ENCODE measurements around the gene CSRP1.
"Not testable (repeated sequence)": the region's sequence is repeated elsewhere in the genome, so short reads cannot be mapped to it uniquely, and the experiment has no call there.

CSRP1 gene

DNA sequence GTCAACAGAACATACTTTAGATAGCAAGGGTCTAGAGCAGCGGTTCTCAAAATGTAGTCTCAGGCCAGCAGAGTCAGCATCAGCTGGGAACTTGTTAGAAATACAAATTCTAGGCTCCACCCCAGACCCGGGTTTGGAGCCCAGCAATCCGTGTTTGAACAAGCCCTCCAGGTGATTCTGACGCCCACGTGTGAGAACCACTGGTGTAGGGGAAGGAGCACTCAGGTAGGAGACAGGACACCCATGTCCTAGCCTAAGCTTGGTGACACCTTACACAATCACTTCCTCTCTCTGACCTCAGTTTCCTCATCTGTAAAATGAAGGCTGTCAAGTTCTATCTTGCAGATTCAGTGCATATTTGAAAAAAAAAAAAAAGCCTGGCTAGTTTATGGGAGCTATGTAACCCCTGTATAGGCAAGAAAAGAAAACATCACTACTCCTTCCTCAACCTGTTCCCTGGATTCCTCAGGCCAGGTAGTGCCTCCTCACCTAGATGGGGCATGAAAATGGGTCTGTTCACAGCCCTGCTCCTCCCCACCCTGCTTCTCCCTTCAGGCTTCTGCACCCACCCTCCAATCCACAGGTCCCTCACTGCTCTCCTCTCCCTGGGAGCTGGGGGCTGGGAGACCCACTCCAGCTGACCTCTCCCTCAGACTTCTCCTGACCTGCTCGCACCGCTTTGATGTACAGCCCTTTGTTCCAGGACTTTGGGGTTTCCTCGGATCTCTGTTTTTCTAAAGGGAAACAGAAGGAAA, 30.8 kb downstream of the CSRP1 start:
- no peak for DNase-seq

DNA sequence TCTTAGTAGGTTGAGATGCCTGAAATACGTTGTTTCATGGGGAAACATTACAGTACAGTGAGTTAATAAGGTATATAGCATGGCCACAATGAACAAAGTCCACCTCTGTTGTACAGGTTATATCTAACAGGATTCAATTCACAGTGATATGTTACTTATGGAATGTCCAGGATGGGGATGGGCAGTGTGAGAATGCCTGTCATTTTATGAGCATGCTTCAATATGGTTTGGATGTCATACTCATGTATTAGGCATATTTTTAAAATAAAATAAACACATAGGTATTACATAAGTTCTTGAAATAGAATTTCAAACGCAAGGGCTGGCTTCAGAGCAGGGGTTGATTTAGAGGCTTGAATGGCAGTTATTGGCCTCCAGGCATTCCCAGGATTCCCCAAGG, 31.8 kb downstream of the CSRP1 start:
- DNase-seq, result no peak

DNA sequence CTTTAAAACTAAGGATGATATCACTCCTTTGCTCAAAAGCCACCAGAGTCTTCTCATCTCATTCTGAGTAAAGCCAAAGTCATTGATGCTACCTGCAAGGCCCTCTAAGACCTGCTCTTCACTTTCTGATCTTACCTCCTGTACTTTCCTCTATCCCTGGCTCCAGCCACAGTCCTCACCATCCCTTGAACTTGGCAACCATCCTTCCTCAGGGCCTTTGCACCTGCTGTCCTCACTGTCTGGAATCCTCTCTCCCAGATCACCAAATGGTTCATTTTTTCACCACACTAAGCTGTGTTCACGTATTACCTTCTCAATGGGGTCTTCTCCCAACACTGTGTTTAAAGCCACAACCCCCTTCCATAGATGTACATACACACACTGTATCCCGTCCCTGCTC, 33.6 kb downstream of the CSRP1 start:
- DNase-seq, result no peak

DNA sequence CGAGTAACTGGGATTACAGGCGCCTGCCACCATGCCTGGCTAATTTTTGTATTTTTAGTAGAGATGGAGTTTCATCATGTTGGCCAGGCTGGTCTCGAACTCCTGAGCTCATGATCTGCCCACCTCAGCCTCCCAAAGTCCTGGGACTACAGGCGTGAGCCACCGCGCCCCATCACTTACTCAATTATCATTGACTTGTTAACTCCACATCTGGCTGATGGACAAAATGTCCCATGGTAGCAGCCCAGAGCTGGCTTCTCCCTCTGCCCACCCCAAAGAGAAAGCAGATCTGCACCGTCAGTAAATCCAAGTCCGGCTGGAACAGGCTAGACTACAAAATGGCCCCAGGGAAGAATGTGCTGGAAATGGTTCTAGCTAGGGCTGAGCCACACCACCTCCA, 34.6 kb downstream of the CSRP1 start:
- DNase-seq, result not testable (repeated sequence)

DNA sequence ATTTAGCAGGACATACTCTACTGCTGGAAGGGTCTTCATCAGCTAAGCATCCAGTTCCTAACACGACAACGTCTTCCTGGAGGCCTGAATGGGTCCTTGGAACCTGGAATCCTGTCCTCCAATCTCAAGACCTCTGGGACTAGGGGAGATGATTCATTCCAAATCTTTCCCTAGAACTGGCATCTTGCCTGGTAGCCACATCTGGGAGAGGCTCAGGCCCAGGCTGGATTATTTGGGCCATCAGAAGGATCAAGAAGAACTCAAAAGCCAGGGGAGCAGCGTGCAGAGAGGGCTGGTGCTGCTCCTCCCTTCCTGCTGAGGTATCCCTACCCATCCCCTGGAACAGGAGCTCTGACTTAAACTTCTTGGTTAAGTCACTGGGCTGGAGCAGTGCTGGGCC, 35.2 kb downstream of the CSRP1 start:
- no peak for DNase-seq

DNA sequence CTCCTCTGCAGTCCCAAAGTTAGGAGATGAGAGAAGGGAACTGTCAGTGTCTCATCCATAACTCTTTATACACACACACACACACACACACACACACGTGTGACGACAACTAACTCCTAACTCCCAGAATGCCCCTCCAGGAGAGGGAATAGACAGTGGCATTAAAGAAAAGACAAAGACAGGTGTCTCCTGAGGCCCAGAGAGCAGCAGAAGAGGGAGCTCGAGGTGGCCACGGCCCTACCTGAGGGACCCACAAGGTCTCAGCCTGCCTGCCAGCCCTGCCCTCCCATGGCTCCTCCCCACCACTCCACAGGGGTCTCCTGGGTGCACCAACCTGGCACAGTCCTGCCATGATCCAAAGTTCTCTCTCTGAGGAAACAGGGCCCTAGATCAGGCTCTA, 36.3 kb downstream of the CSRP1 start:
- no peak for DNase-seq

DNA sequence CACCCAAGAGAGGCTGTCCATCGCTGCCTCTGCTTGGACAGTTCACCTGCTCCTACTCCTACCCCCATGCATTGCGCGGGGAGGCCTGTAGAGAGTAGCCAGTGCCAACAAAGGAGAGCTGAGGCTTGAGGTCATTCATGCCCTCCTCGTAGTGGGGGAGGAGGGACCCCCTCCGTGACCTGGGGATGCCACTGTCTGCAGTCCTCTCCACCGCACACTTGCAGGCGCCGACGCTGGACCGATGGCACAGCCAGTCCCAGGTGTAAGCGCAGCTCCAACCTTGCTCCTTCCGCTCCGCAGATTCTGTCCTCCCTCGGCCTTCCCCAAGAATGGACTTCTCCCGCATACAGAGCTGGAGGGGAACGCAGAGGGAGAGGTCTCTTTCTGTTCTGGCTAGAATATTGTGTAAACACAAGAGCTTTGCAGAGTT, 37.3 kb downstream of the CSRP1 start:
- no peak for DNase-seq

DNA sequence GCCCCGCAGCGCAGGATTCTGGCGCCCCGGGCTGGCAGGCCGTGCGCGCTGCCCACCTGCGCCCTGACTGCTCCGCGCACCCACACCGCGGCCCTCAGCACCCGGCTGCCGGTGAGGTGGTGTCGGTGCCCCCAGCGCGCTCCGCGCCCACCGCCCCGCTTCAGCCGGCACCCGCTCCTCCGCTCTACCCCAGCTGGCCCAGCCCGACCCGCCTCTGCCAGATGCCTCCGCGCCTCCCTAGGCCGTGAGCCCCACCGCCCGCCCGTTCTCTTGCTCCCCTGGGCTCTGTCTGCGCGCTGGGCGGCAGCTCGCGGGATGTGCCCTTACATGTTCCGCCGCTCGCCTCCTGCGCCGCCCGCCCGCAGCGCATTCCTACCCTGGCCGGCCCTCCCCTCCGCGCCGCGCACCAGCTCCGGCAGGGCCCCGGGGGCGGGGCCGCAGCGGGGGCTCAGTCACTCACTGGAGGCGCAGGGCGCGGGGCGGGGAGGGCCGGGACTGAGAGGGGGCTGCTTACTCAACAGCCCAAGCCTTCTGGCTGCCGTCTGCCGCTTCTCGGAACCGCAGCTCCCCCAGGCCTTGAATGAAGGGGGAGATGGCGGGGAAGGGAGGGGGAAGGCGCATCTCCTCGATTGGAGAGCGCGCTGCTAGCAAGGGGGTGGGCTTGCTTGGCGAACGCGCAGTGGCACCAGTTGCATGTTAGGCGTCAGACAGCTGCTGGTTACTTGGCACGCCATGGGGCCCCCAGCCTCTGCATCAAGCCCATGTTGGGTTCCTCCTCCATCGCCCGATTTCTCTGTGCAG, 37.9 kb downstream of the CSRP1 start, which contains the start of gene PHLDA3:
PHLDA3 (minus strand) TSS at position 345 of the 801 bp plus-strand sequence. CDS start 402 bp downstream, outside the sequence.
- peak; percentile 73 for DNase-seq

DNA sequence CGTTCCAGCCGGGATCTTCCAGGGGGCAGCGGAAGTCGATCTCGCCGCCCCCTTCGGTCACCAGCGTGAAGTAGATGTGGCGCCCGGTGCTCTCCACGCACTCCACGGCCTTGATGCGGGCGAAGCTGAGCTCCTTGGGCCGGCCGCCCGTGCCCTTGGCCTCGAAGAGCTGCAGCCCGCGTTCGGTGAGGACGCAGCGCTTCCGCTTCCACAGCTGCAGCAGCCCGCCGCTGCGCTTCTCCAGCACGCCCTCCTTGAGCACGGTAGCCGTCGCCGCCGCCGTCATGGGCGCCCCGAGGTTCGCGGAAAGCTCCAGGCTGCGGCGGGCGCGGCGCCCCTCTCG, 38.5 kb downstream of the CSRP1 start:
- peak; percentile 69 for DNase-seq

DNA sequence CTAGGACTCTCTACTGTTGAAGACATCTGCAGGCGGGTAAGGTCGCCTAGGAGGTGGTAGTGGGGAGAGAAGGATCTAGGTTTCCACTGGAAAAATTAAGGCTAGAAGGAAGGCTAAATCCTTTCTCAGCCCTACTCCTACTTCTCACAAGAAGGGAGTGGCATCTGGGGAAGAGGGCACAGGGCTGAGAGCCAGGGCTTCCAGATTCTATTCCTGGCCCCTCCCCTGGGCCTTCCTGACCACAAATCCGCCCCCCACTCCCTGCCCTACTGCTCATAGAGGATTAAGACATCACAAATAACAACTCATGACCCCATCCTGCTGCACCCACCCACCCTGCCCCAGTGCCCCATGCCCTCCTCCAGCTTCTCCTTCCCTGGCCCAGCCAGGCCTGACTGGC, 40.4 kb downstream of the CSRP1 start:
- DNase-seq, result no peak

DNA sequence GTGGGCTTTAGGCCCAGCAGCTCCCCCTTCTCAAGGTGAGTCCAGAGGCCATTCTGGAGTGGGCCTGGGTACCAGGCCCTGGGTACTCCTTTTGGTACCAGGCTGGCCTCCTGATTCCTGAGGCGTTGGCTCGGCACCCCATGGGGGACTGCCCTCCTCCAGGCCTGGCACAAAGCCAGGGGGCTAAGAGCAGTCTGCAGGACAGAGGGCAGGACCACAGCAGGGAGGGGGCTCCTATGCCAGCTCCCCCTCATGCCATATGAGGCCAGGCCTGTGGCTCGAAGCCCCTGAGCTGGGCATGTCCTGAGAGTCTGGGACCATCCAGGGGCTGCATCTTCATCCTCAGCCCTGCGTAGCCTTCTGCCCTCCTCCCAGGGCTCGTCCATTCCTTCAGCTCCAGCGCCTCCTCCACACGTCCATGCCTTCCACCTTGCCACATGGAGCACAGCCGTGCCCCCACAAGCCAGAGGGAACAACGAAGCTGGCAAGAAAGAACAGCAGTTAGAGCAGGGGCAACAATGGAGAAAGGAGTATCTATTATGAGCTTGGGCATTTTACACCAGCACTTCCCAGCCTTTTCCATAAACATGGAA, 41.1 kb downstream of the CSRP1 start:
- DNase-seq, result no peak

DNA sequence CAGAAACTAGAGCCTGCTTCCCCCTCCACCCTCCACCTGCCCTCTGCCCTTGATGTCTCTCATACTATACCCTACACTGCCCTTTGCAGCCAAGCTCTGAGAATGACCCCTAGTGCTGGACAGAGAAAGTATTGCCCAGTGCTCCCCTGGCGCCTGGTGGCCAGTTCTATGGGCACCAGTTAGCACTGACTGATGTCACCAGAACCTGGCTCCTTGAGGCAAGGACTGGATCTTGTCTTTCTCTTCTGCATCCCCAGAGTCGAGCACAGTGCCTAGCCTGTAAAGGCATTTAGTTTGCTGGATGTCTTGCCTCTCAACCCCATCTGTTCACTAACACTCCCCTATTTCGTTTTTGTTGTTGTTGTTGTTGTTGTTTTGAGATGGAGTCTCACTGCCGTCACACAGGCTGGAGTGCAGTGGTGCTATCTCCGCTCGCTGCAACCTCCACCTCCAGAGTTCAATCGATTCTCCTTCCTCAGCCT, 43.8 kb downstream of the CSRP1 start:
- DNase-seq, result no peak

DNA sequence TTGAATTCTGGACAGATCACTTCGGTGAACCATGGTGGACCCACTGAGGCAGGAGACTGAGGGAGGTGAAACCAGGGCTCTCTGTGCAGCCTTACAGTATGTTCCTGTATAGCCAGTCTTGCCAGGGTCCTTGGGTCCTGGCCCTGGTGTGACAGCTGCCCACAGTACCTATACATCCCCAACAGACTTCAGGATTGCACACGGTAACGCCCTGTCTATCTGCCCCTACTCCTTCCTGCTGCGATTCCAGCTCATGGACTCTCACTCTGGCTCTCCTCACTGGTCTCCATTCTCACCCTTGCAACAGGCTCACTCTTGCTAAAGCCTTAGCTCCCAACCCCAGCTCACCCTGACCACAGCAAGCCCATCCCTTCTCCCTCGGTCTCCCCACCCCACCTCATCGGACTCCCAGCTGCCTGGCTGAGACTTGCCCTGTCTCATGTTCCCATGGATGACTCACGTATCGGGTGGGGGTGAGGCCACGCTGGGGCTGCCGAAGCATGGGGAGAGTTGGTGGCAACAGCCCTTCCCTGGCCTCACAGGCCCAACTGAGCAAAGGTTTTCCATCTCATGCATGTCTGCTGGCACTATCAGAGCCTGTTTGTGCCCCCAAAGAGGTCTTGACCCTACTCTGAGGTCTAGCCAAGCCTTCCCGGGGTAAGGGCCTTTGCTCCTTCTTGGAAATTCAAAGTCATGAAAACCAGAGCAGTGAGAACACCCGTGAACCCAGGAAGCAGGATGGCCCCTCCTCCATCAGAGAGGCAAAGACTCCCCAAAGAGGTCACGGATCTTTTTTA, 45.1 kb downstream of the CSRP1 start:
- DNase-seq, result no peak

DNA sequence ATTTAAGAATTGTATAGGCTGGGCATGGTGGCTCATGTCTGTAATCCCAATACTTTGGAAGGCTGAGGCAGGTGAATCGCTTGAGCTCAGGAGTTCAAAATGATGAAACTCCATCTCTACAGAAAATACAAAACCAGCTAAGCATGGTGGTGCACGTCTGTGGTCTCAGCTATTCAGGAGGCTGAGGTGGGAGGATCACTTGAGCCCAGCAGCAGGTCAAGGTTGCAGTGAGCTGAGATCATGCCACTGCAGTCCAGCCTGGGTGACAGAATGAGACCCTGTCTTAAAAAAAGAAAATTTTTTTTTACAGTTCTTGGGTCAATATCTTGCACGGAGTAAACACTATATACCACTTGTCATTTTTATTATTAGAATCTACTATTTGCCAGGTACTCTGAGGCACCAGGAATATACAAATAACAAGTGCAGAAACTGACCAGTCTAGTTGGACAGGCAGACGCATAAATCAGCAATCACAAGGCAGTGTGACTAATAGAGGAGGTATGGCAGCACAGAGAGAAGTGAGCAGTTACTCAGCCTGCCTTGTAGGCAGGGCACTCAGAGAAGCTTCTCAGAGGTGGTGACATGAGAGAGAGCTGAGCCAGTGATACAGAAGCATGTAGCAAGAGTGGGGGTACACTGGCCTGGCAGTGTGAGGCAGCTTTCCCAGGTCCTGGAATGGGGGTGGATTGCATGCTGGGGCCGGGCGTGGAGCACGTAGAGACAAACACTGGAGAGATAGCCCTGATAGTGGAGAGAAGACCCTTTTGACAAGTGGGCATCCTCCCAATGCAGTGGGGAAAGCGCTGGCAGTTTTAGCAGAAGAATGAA, 45.9 kb downstream of the CSRP1 start:
- DNase-seq, result no peak

DNA sequence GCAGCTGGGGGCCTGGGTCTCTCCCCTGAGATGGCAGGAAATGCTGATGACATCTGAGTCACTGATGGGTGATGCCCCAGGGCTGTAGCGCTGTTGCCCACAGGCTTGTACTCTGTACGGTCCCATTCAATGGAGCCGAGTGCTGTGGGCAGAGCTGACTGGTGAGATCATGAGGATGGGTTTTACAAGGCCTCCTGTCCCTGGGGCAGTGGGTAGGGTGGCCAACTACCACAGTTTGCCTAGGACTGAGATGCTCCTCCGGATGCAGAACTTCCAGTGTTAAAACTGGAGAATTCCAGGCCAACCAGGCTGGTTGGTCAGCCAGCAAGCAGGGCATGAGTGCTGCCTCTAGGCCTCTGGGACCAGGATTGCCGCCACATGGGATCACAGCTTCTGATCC, 47.1 kb downstream of the CSRP1 start:
- DNase-seq, result no peak

DNA sequence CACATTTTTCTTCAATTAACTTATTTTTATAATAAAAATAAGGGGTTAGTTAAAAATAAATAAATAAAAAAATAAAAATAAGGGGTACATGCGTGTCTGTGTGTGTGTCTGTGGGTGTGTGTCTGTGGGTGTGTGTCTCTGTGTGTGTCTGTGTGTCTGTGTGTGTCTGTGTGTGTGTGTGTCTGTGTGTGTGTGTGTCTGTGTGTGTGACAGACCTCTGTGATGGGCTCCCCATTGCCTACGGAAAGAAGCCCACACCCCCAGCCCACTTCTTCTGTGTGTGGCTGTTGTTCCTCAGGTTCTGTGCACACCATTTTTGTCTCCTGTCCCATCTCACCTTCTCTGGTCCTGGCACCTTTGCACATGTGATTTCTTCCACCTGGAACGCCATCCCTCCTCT, 47.9 kb downstream of the CSRP1 start:
- no peak for DNase-seq

DNA sequence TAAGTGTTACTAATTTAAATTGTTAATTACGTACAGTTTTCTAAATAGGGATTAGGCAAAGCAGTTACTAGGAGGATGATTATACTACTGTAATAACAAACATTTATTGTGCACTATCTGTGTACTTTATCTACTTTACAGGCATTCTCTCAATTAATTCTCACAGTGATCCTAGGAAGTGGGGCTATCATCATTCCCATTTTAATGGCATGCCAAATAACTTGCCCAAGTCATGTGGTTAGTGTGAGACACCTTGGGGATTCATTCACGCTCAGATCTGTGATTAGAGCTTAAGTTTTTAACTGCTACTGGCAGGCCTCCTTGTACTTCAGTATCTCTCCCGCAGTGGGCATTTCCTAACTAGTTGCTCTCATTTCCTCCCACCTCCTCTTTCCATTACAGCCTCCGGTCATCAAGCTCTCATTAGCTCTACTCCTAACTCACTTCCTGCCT, 49.4 kb downstream of the CSRP1 start:
- no peak for DNase-seq

DNA sequence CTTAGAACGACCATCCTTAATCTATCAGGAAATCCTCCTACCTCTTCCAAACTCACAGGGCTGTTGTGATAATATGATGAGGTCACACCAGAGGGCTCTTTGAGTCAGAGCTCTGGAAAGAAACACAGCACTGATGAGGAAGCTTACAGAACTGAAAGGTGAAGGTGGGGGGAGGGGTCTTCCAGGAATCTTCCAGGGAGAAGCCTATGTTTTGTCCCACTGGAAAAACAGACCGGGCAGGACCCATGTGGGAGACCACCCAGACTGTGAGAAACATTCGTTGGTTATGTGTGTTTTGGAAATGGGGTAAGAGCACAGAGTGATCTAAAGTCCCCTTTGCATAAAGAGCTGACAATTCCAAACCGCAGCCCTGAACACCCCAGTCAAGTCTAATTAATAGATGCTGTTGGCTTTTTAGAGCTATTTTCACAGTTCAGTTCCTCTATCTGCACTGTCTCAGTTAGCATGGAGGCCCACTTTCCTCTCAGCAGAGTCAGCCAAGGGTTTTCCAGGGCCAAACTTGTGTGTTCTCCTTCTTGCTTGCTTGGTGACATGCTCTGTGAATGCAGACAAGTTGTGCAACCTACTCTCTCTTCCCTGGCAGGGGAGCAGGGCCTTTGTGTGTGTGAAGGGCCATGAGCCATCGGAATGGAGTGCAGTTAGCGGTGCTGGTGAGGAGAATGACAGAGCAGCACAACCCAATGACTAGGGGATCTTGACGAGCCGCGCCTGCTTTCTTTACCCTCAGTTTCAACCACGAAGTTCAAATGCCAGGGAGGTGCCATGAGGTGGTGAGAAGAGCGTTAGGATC, 50.2 kb downstream of the CSRP1 start:
- no peak for DNase-seq

DNA sequence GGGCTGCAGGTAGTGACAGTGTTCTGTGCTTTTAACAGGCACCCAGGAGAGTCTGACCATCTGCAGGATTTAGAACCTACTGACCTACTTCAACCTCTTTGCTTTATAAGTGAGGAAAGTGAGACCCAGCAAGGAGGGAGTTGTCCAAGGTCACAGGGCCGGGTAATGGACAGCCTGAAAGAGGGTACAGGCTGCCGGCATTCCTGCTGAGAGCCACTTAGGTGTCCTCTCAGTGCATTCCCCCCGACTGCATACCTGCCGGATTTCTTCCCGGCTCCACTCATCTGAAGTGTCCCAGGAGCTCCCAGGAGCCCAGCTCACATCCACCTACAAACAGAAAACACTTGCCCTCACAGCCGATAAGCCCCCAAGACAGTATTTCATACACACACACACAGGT, 51.8 kb downstream of the CSRP1 start:
- no peak for DNase-seq

DNA sequence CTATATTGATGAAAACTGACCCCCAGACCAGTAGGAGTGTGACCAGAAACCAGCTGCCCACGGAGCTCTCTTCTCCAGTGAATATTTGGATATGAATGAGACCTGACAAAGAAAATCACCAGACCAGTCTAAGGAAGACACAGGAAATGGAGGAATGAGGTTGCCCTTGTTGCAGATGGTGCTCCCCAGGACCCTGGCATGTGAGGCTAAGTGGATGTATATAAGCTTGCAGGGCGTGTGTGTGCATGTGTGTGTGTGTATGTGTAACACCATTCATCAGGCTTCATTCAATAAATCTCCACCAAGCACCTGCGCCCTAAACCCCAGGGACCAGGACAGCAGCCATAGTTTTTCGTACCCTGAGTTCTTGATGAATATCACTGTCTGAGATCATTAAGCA, 52.3 kb downstream of the CSRP1 start:
- DNase-seq, result no peak

DNA sequence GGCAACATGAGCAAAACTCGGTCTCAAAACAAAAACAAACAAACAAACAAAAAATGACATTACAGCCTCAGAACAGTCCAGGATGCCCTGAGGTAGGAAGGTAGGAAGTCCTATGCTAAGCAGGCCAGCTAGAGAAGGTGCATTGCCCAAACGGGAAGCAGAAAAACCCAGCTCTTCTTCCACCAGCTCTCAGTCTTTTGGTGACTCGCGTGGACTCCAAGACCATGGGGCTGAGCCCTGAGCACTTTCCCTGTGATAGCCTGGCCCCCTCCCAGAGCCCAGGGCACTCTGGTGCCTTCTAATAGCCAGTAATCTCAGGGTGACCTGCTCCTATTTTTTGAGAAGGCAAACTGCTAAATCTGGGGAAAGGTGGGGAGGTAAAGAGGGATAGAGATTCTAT, 54.1 kb downstream of the CSRP1 start:
- DNase-seq, result no peak
